GM12801 (cell line): ENCODE data around the gene CSNK1A1.

ENCODE experiments used
- CTCF ChIP-seq: IDR thresholded peaks from one replicate; pipeline ENCODE4 v1.5.1; 2011; ENCODE audit warnings: control low read depth; ENCODE audit not compliant: insufficient read length; ENCODE audit errors: extremely low read depth

CSNK1A1 gene

GRCh38 chr5:149593370-149593769, 42.1 kb upstream of the CSNK1A1 start:
- no peak for TF ChIP-seq CTCF

- TF ChIP-seq CTCF, result no peak
Observed at GRCh38 chr5:149588936-149589335, 37.7 kb upstream of the CSNK1A1 start.

- TF ChIP-seq CTCF, result no peak
Observed at GRCh38 chr5:149586708-149587318, 35.6 kb upstream of the CSNK1A1 start.

- TF ChIP-seq CTCF, result no peak
Observed at GRCh38 chr5:149585910-149586309, 34.7 kb upstream of the CSNK1A1 start.

DNA sequence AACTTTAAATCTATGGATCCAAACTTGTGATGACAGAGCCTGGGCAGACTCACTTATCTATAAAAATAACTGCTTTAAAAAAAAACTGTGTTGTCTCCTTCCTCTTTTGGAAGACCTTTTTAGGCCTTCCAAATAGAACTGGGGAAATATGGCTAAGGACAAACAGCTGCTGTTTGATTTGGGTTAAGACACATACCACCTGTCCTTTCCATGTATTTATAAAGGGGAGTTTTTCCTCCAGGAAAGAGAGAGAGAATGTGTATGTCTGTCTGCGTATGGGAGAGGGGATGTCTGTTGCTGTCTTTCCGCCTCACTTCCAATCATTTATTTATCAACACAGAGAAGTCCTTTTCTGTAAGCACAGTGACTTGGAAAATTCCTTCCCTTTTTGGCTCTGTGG, 32.9 kb upstream of the CSNK1A1 start:
- no peak for TF ChIP-seq CTCF

GRCh38 chr5:149583394-149583793, 32.2 kb upstream of the CSNK1A1 start:
- no peak for TF ChIP-seq CTCF

DNA sequence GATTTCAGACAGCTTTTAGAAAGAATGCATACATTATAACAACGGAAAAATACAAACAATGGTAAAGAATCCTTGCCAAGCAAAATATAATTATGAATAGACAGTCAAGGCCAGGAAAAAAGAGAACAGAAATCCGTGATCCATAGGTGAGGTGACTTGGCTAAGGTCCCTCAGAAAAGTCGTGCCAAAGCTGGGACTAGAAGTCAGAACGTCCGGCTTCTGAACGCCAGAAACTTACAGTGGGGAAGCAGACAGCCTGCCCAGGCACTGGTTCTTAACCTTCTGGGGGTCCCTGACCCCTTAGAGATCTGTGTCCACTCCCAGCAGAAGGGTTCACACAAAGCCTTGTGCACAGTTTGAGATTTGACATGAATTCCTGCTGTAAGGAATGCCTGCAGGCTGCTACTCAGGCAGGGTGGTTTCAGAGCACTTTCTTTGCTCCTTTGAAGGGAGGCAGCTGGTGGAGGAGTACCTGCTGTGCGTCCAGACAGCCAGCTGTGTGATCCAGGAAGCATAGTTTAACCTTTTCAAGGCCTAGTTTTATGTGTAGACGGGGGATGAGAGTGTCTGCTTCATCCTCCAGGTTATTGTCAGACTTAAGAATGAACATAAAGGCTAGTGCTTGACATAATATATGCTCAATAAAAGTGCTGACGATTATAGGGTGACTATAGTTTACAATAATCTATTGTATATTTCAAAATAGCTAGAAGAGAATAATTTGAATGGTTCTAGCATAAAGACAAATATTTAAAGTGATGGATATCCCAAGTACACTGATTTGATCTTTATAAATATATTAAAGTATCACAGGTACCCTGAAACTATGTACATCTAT, 30.9 kb upstream of the CSNK1A1 start:
- no peak for TF ChIP-seq CTCF
